Panc1 (cell line): Measurements from ENCODE around the gene DNASE2B. TPM values are rescaled to one million over a fixed set of nuclear protein-coding genes. Genes with fewer than 3 reads are reported as not detected.

ENCODE experiments used
- ATAC-seq: fragments of 200-7000 bp; cut with Tn5 transposase; 2 replicates; pipeline ENCODE4 v1.9.1; 2020; ENCODE audit warnings: mild to moderate bottlenecking, moderate library complexity
- BruUV-seq: library from RNA; stranded (reverse); fragments of 400-500 nt; replicated peaks from 2 replicates; lab custom pipeline; 2021; lab: Mats Ljungman, UMichigan
- CTCF ChIA-PET: fragments of 300-600 bp; sonication (Branson Sonifier 250); formaldehyde crosslinking; loops from one replicate; lab custom pipeline; 2022; ENCODE audit warnings: antibody characterized with exemption; lab: Charles Lee
- POLR2A ChIA-PET: fragments of 300-600 bp; sonication (Branson Sonifier 250); formaldehyde crosslinking; loops from one replicate; lab custom pipeline; 2022; ENCODE audit warnings: antibody characterized with exemption; lab: Charles Lee
- DNase-seq: peaks from one replicate; pipeline ENCODE4 v3.0.0-alpha.2; 2010; ENCODE audit warnings: low read depth, low spot score
- H3K27ac ChIP-seq: 2 replicates; pipeline ENCODE4 v1.5.1; 2011; ENCODE audit warnings: mild to moderate bottlenecking, low read length, inconsistent platforms
- H3K27me3 ChIP-seq: fragments of 200-500 bp; sonication (Bioruptor generic); 2 replicates; pipeline ENCODE4 v1.6.0; 2014; ENCODE audit warnings: low read length, inconsistent platforms; ENCODE audit not compliant: control insufficient read depth, insufficient read depth
- H3K36me3 ChIP-seq: fragments of 200-500 bp; sonication (Bioruptor generic); 2 replicates; pipeline ENCODE4 v1.5.1; 2014; ENCODE audit warnings: inconsistent platforms, mild to moderate bottlenecking, low read length, moderate library complexity; ENCODE audit not compliant: control insufficient read depth, insufficient read depth
- H3K4me1 ChIP-seq: 2 replicates; pipeline ENCODE4 v1.5.1; 2011; ENCODE audit warnings: inconsistent platforms, mild to moderate bottlenecking, low read length, moderate library complexity; ENCODE audit not compliant: control insufficient read depth, insufficient read depth
- H3K4me3 ChIP-seq, 2 experiments: 2 replicates each; pipeline ENCODE4 v1.5.1; 2011 to 2012; ENCODE audit warnings: low read depth in 2 of 2, low read length in 2 of 2, mild to moderate bottlenecking in 2 of 2, inconsistent platforms in 1 of 2, moderate library complexity in 1 of 2
- H3K9me3 ChIP-seq: fragments of 200-500 bp; sonication (Bioruptor generic); 2 replicates; pipeline ENCODE4 v1.5.1; 2014; ENCODE audit warnings: low read depth, mild to moderate bottlenecking, inconsistent platforms, low read length, moderate library complexity; ENCODE audit not compliant: control insufficient read depth, insufficient read depth
- POLR2AphosphoS5 ChIP-seq: IDR thresholded peaks from 2 replicates; pipeline ENCODE4 v1.6.1; 2012; ENCODE audit warnings: mild to moderate bottlenecking, low read depth, low read length, moderate library complexity
- SIN3A ChIP-seq: IDR thresholded peaks from 2 replicates; pipeline ENCODE4 v1.6.1; 2012; ENCODE audit warnings: low read depth, mild to moderate bottlenecking, low read length, moderate library complexity, borderline replicate concordance; ENCODE audit not compliant: insufficient read depth
- TCF7L2 ChIP-seq: IDR thresholded peaks from 2 replicates; pipeline ENCODE4 v1.6.1; 2011; ENCODE audit warnings: mild to moderate bottlenecking, low read depth, low read length, inconsistent platforms
- in situ Hi-C: cut with HindIII; loops from 2 replicates; pipeline ENCODE4 v1.10.0; 2016; ENCODE audit warnings: low sequenced_read_pairs, low pct_unique_long_range_greater_than_20kb
- intact Hi-C: fragments of 100-400 bp; cut with micrococcal nuclease; formaldehyde crosslinking; loops from one replicate; pipeline ENCODE4 v1.10.0; 2022; ENCODE audit not compliant: unreplicated experiment
- total RNA-seq: library from RNA; stranded (reverse); gene quantifications from one replicate; pipeline ENCODE4 v1.2.1, GENCODE V29; 2021; ENCODE audit not compliant: unreplicated experiment
- TF ChIP-seq, protein P1 (sequence below): fragments of 450-650 bp; IDR thresholded peaks from 2 replicates; pipeline ENCODE4 v1.5.1; 2017; ENCODE audit warnings: mild to moderate bottlenecking
- TF ChIP-seq, protein P2 (sequence below), 2 experiments: IDR thresholded peaks; 2 replicates each; pipeline ENCODE4 v1.6.1; 2011 to 2012; ENCODE audit warnings: low read depth in 2 of 2, control low read depth in 1 of 2, low read length in 1 of 2, mild to moderate bottlenecking in 1 of 2, moderate library complexity in 1 of 2; ENCODE audit not compliant: insufficient read depth in 1 of 2

The DNASE2B gene
- total RNA-seq, 1 experiment from 2014 or later, result not detected

DNA sequence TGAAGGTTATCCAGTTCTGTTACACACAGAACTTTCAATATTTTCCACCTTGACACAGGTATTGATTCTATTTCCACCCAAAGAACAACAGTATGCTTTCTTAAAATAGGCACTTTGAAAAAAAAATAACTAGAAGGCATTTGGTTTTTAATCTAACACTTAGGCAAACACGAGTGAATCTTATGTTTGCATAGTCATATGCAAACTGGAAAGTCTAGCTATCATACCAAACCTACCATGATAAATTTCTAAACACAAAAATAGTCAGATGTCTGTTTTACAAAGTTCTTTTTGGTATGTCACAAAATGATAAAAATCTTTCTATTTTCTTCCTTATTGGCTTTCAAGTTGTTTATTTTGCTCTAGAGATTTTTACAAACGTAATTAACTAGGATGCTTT, 11.6 kb downstream of the DNASE2B start:
- no peak for ATAC-seq
- Histone ChIP-seq H3K27me3 (no peaks in the 10 kb centered on the region), H3K4me1 (no peaks in the 10 kb centered on the region), H3K36me3 (no peaks in the 10 kb centered on the region), H3K9me3 (no peaks in the 10 kb centered on the region), H3K4me3 (no peak overlapping the region), H3K27ac (no peak overlapping the region)
- TF ChIP-seq, protein P1, sequence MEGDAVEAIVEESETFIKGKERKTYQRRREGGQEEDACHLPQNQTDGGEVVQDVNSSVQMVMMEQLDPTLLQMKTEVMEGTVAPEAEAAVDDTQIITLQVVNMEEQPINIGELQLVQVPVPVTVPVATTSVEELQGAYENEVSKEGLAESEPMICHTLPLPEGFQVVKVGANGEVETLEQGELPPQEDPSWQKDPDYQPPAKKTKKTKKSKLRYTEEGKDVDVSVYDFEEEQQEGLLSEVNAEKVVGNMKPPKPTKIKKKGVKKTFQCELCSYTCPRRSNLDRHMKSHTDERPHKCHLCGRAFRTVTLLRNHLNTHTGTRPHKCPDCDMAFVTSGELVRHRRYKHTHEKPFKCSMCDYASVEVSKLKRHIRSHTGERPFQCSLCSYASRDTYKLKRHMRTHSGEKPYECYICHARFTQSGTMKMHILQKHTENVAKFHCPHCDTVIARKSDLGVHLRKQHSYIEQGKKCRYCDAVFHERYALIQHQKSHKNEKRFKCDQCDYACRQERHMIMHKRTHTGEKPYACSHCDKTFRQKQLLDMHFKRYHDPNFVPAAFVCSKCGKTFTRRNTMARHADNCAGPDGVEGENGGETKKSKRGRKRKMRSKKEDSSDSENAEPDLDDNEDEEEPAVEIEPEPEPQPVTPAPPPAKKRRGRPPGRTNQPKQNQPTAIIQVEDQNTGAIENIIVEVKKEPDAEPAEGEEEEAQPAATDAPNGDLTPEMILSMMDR, result no peak
- TF ChIP-seq POLR2AphosphoS5 (no peak), SIN3A (no peak), TCF7L2 (no peak)
- TF ChIP-seq, protein P2, sequence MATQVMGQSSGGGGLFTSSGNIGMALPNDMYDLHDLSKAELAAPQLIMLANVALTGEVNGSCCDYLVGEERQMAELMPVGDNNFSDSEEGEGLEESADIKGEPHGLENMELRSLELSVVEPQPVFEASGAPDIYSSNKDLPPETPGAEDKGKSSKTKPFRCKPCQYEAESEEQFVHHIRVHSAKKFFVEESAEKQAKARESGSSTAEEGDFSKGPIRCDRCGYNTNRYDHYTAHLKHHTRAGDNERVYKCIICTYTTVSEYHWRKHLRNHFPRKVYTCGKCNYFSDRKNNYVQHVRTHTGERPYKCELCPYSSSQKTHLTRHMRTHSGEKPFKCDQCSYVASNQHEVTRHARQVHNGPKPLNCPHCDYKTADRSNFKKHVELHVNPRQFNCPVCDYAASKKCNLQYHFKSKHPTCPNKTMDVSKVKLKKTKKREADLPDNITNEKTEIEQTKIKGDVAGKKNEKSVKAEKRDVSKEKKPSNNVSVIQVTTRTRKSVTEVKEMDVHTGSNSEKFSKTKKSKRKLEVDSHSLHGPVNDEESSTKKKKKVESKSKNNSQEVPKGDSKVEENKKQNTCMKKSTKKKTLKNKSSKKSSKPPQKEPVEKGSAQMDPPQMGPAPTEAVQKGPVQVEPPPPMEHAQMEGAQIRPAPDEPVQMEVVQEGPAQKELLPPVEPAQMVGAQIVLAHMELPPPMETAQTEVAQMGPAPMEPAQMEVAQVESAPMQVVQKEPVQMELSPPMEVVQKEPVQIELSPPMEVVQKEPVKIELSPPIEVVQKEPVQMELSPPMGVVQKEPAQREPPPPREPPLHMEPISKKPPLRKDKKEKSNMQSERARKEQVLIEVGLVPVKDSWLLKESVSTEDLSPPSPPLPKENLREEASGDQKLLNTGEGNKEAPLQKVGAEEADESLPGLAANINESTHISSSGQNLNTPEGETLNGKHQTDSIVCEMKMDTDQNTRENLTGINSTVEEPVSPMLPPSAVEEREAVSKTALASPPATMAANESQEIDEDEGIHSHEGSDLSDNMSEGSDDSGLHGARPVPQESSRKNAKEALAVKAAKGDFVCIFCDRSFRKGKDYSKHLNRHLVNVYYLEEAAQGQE (IDR thresholded peaks at IDR 0.05; ENCODE audit: insufficient read depth in 1 of 2, low read depth in 2 of 2, low read length in 1 of 2), result no peak
- ChIA-PET CTCF (no interaction called here), POLR2A (no interaction called here)
- in situ Hi-C loops (no loop called here), intact Hi-C loops (no loop called here)
- no peak for DNase-seq
- BruUV-seq, result no TSS peak

DNA sequence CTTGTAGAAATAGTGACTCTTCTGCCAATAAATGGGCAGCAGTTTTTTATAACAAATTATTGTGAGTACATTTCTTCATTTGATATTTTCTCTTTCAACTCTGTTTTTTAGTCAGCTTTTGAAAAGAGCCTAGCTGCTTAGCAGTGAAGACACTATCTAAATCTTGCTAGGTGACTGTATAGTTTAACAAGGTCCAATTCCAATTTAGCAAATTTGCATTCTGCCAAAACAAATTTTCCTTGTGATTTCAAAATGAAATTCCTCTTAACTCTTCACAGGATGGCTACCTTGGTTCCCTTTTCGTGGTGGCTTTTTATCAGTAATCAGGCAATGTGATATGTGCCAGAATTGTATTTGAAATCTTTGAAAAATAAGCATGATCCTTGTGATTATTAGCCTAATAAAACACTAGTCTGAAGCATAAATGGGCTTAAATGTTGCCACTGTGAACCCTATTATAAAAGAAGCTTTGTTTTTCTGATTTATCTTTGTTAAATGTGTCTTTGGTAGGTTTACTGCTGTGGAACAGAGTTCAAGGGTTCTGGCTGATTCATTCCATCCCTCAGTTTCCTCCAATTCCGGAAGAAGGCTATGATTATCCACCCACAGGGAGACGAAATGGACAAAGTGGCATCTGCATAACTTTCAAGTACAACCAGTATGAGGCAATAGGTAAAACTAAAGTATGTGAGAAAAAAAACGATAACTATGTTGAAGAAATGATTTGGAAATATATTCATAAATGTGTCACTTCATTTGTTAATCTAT, 12.2 kb downstream of the DNASE2B start:
- Histone ChIP-seq H3K4me1 (no peaks in the 10 kb centered on the region), H3K27me3 (no peaks in the 10 kb centered on the region), H3K36me3 (no peaks in the 10 kb centered on the region), H3K4me3 (no peak overlapping the region), H3K27ac (no peak overlapping the region), H3K9me3 (no peaks in the 10 kb centered on the region)
- DNase-seq (no peak), ATAC-seq (no peak)
- intact Hi-C loops, result no loop called here
- ChIA-PET CTCF (no interaction called here), POLR2A (no interaction called here)
- no peak for TF ChIP-seq SIN3A
- TF ChIP-seq TCF7L2, result no peak
- TF ChIP-seq, protein P2 (IDR thresholded peaks at IDR 0.05; ENCODE audit: insufficient read depth in 1 of 2, low read depth in 2 of 2, low read length in 1 of 2), result no peak
- no peak for TF ChIP-seq POLR2AphosphoS5
- TF ChIP-seq, protein P1, result no peak
- in situ Hi-C loops, result no loop called here
- BruUV-seq, result no TSS peak
